ENCODE measurements around the gene XYLT1. TPM values are rescaled to one million over a fixed set of nuclear protein-coding genes. Genes with fewer than 3 reads are reported as not detected.

Gene XYLT1
- total and polyA plus RNA-seq, 2 of the 13 experiments (the other 11 are each of a cell fraction or from before 2014, with no cell fraction given) = not detected

- TF ChIP-seq HDAC1 (CRISPR knock-in tag; IDR thresholded peaks at IDR 0.05) = no peak
- TF ChIP-seq, protein P1, sequence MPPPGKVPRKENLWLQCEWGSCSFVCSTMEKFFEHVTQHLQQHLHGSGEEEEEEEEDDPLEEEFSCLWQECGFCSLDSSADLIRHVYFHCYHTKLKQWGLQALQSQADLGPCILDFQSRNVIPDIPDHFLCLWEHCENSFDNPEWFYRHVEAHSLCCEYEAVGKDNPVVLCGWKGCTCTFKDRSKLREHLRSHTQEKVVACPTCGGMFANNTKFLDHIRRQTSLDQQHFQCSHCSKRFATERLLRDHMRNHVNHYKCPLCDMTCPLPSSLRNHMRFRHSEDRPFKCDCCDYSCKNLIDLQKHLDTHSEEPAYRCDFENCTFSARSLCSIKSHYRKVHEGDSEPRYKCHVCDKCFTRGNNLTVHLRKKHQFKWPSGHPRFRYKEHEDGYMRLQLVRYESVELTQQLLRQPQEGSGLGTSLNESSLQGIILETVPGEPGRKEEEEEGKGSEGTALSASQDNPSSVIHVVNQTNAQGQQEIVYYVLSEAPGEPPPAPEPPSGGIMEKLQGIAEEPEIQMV (CRISPR knock-in tag; IDR thresholded peaks at IDR 0.05; ENCODE audit: low read depth) = no peak
Measured at GRCh38 chr16:17304491-17305119, 166.2 kb downstream of the XYLT1 start (continued).

DNA sequence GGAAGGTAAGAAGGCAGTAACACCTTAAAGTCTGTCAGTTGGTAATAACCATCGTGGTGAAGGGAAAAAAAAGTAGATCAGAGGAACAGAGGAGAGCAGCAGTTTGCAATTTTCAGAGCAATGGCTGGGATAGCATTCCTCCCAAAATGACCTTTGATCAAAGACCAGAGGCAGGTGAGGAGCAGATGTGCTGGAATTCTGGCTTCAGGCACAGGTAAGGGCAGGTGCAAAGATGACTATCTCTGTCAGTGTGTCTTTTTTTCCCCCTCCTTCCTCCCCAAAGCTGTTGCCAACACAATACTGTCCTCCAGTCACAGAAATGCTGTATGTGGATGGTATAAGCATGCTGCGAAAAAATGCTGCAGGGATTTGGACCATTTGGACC is 166.7 kb downstream of the XYLT1 start:
- FAIRE-seq (no peak), DNase-seq (ENCODE audit: low spot score) (no peak), ATAC-seq (no peak)
- Histone ChIP-seq H3K4me1 (ENCODE audit: insufficient read depth, low read length) (no peaks in the 10 kb centered on the region), H4K20me1 (ENCODE audit: insufficient read depth, low read length) (no peaks in the 10 kb centered on the region), H3K4me3 (replicated peaks in 1 of 3; ENCODE audit: insufficient read depth in 1 of 3, low read depth in 2 of 3, low read length in 3 of 3) (no peak overlapping the region), H3K27me3 (ENCODE audit: control insufficient read depth in 1 of 2, insufficient read depth in 2 of 2, low read length in 2 of 2) (peaks cover 2 to 3% of the 10 kb centered on the region in 2 experiments; a peak in 1 of 5 replicates), H3K27ac (ENCODE audit: extremely low read length, insufficient read depth, low read length) (no peak overlapping the region), H3K9me3 (ENCODE audit: low read length) (no peaks in the 10 kb centered on the region), H3K79me2 (ENCODE audit: insufficient read depth, low read length) (no peaks in the 10 kb centered on the region), H3K36me3 (replicated peaks in 1 of 2; ENCODE audit: control insufficient read depth in 1 of 2, insufficient read depth in 2 of 2, low read length in 2 of 2) (no peaks in the 10 kb centered on the region), H3K4me2 (ENCODE audit: low read depth, low read length) (no peak overlapping the region), H2AFZ (ENCODE audit: low read length) (no peak overlapping the region), H3K9ac (ENCODE audit: insufficient read depth, low read depth, low read length) (no peak overlapping the region)
- no TSS peak for BruUV-seq (replicated peaks)
- in situ Hi-C loops (cut with HindIII; ENCODE audit: extremely low pct_ligation_motif_present, low pct_unique_long_range_greater_than_20kb) (no loop called here), intact Hi-C loops (cut with micrococcal nuclease; ENCODE audit: unreplicated experiment) (no loop called here)
- 47% methylated on average over 2 of the region's 2 CpGs for WGBS (ENCODE audit: low lambda C conversion rate)
- ChIA-PET POLR2A (no interaction called here), CTCF (ENCODE audit: low intra/inter-chr PET ratio, low total read pairs) (no interaction called here)
- TF ChIP-seq WIZ (CRISPR knock-in tag; IDR thresholded peaks at IDR 0.05) (no peak), TBX2 (CRISPR knock-in tag; IDR thresholded peaks at IDR 0.05; ENCODE audit: borderline replicate concordance) (no peak), GABPB1 (CRISPR knock-in tag; IDR thresholded peaks at IDR 0.05) (no peak), CHD2 (IDR thresholded peaks at IDR 0.05; ENCODE audit: low read depth, low read length) (no peak), ZNF335 (CRISPR knock-in tag; IDR thresholded peaks at IDR 0.05) (no peak), RBM39 (IDR thresholded peaks at IDR 0.05; ENCODE audit: low read depth, low read length, poor library complexity, severe bottlenecking) (no peak), ZNF33B (CRISPR knock-in tag; IDR thresholded peaks at IDR 0.05) (no peak), DPF2 (CRISPR knock-in tag; IDR thresholded peaks at IDR 0.05; ENCODE audit: borderline replicate concordance, low read depth) (no peak), ZNF713 (CRISPR knock-in tag; IDR thresholded peaks at IDR 0.05) (no peak), ELF3 (CRISPR knock-in tag; IDR thresholded peaks at IDR 0.05) (no peak), ZNF556 (CRISPR knock-in tag; IDR thresholded peaks at IDR 0.05; ENCODE audit: borderline replicate concordance) (no peak), ZFP1 (CRISPR knock-in tag; IDR thresholded peaks at IDR 0.05) (no peak), CBFB (CRISPR knock-in tag; IDR thresholded peaks at IDR 0.05) (no peak), ZFY (CRISPR knock-in tag; IDR thresholded peaks at IDR 0.05) (no peak), AGO2 (optimal IDR thresholded peaks at IDR 0.05; ENCODE audit: low read depth, low read length) (no peak)
- TF ChIP-seq, protein P2, sequence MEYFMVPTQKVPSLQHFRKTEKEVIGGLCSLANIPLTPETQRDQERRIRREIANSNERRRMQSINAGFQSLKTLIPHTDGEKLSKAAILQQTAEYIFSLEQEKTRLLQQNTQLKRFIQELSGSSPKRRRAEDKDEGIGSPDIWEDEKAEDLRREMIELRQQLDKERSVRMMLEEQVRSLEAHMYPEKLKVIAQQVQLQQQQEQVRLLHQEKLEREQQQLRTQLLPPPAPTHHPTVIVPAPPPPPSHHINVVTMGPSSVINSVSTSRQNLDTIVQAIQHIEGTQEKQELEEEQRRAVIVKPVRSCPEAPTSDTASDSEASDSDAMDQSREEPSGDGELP (IDR thresholded peaks at IDR 0.05; ENCODE audit: borderline replicate concordance, low read depth) = no peak
- TF ChIP-seq, protein P3, sequence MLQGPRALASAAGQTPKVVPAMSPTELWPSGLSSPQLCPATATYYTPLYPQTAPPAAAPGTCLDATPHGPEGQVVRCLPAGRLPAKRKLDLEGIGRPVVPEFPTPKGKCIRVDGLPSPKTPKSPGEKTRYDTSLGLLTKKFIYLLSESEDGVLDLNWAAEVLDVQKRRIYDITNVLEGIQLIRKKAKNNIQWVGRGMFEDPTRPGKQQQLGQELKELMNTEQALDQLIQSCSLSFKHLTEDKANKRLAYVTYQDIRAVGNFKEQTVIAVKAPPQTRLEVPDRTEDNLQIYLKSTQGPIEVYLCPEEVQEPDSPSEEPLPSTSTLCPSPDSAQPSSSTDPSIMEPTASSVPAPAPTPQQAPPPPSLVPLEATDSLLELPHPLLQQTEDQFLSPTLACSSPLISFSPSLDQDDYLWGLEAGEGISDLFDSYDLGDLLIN (CRISPR knock-in tag; IDR thresholded peaks at IDR 0.05; ENCODE audit: borderline replicate concordance) = no peak
- TF ChIP-seq, protein P4, sequence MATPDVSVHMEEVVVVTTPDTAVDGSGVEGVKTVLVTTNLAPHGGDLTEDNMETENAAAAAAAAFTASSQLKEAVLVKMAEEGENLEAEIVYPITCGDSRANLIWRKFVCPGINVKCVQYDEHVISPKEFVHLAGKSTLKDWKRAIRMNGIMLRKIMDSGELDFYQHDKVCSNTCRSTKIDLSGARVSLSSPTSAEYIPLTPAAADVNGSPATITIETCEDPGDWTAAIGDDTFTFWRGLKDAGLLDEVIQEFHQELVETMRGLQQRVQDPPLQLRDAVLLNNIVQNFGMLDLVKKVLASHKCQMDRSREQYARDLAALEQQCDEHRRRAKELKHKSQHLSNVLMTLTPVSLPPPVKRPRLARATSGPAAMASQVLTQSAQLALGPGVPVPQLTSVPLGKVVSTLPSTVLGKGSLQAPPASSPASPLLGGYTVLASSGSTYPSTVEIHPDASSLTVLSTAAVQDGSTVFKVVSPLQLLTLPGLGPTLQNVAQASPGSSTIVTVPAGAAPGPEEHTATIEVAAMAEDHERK (CRISPR knock-in tag; IDR thresholded peaks at IDR 0.05; ENCODE audit: low read depth) = no peak

Data from HepG2 (cell line).